Kidney epithelial cell (primary cell): Measurements from ENCODE around the gene TJAP1. TPM values are rescaled to one million over a fixed set of nuclear protein-coding genes. Genes with fewer than 3 reads are reported as not detected.

ENCODE experiments used
- DNase-seq: peaks from one replicate; pipeline ENCODE4 v3.0.0-alpha.2; 2010; ENCODE audit warnings: low read depth
- H3K27me3 ChIP-seq: 2 replicates; pipeline ENCODE4 v1.6.0; 2011; ENCODE audit warnings: low read length; ENCODE audit not compliant: control insufficient read depth, insufficient read depth
- H3K36me3 ChIP-seq: 2 replicates; pipeline ENCODE4 v1.5.1; 2011; ENCODE audit warnings: low read length; ENCODE audit not compliant: control insufficient read depth, insufficient read depth
- H3K4me3 ChIP-seq: 2 replicates; pipeline ENCODE4 v1.5.1; 2011; ENCODE audit warnings: low read depth, mild to moderate bottlenecking, control low read depth, low read length
- total RNA-seq: library from RNA; depleted of rRNA; stranded (reverse); fragments of >200 nt; gene quantifications from 2 replicates; pipeline ENCODE4 v1.2.3, GENCODE V29; 2015
- TF ChIP-seq, protein P1 (sequence below): IDR thresholded peaks from 2 replicates; pipeline ENCODE4 v1.5.1; 2011; ENCODE audit warnings: mild to moderate bottlenecking, moderate library complexity, low read length, control low read depth, inconsistent platforms; ENCODE audit not compliant: insufficient read depth, poor library complexity, severe bottlenecking

TJAP1 gene
- 31.7 and 42.7 TPM in 2 replicates for total RNA-seq

GRCh38 chr6:43477235-43478007 lies at the start of gene TJAP1:
TJAP1 (plus strand) TSS chr6:43477570; CDS start chr6:43499002, 21,432 bp downstream.
- TF ChIP-seq, protein P1, sequence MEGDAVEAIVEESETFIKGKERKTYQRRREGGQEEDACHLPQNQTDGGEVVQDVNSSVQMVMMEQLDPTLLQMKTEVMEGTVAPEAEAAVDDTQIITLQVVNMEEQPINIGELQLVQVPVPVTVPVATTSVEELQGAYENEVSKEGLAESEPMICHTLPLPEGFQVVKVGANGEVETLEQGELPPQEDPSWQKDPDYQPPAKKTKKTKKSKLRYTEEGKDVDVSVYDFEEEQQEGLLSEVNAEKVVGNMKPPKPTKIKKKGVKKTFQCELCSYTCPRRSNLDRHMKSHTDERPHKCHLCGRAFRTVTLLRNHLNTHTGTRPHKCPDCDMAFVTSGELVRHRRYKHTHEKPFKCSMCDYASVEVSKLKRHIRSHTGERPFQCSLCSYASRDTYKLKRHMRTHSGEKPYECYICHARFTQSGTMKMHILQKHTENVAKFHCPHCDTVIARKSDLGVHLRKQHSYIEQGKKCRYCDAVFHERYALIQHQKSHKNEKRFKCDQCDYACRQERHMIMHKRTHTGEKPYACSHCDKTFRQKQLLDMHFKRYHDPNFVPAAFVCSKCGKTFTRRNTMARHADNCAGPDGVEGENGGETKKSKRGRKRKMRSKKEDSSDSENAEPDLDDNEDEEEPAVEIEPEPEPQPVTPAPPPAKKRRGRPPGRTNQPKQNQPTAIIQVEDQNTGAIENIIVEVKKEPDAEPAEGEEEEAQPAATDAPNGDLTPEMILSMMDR: no peak
- Histone ChIP-seq H3K36me3 (no peaks in the 10 kb centered on the region), H3K27me3 (no peaks in the 10 kb centered on the region), H3K4me3 (peak within 1 kb of the TSS; percentile 72)
- DNase-seq: peak; percentile 51

DNA sequence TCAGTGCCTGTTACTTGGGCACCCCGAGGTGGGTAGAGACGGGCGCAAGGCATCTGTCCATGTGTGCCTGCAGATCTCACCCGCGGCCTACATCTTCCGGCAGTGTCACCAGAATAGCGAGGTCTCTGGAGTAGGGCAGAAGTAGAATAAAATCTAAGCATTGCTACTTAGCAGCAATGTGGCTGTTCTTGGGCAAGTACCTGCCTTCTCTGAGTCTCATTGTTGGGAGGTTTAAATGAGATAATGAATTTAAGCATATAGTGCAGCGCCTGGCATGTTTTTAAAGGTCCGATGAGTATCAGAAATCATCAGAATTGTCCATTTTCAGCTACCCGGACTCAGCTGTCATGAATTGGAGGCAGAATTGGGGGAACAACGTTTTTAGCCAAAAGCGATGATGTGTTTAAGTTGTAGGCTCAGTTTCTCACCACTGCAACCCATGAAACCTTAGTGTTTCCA lies 49.2 kb upstream of the TJAP1 start:
- no peaks in the 10 kb centered on the region for H3K27me3 ChIP-seq
- TF ChIP-seq, protein P1: no peak
- no peaks in the 10 kb centered on the region for H3K36me3 ChIP-seq
- peak overlapping the region; percentile 85 for H3K4me3 ChIP-seq
- DNase-seq: no peak

- Histone ChIP-seq H3K27me3 (no peaks in the 10 kb centered on the region), H3K4me3 (peak overlapping the region; percentile 85), H3K36me3 (no peaks in the 10 kb centered on the region)
- DNase-seq: no peak
- TF ChIP-seq, protein P1: no peak
Measured at GRCh38 chr6:43428874-43429273, 48.5 kb upstream of the TJAP1 start.

GRCh38 chr6:43432009-43432945 lies 45.1 kb upstream of the TJAP1 start:
- TF ChIP-seq, protein P1: no peak
- Histone ChIP-seq H3K36me3 (no peaks in the 10 kb centered on the region), H3K4me3 (no peak overlapping the region), H3K27me3 (no peaks in the 10 kb centered on the region)
- DNase-seq: no peak

GRCh38 chr6:43433148-43433547 lies 44.2 kb upstream of the TJAP1 start:
- H3K4me3 ChIP-seq: no peak overlapping the region
- DNase-seq: no peak
- H3K36me3 ChIP-seq: no peaks in the 10 kb centered on the region
- H3K27me3 ChIP-seq: no peaks in the 10 kb centered on the region
- TF ChIP-seq, protein P1: no peak
